GM12878 (cell line): ENCODE measurements around the gene ANKDD1B. TPM values are rescaled to one million over a fixed set of nuclear protein-coding genes. Genes with fewer than 3 reads are reported as not detected.

Source experiments
- ATAC-seq: fragments of 200-7000 bp; cut with Tn5 transposase; 3 replicates; pipeline ENCODE4 v1.9.1; 2020; ENCODE audit warnings: mild to moderate bottlenecking, moderate library complexity
- BruUV-seq: library from RNA; stranded (reverse); fragments of 400-500 nt; replicated peaks from 2 replicates; lab custom pipeline; 2021; lab: Mats Ljungman, UMichigan
- CTCF ChIA-PET: fragments of 300-600 bp; sonication (Branson Sonifier 250); formaldehyde crosslinking; extraction: SDS; loops from one replicate; lab custom pipeline; 2021; ENCODE audit warnings: inconsistent platforms; lab: Yijun Ruan, JAX
- POLR2A ChIA-PET: fragments of 350-600 bp; formaldehyde crosslinking; extraction: SDS; loops from one replicate; lab custom pipeline; 2021; ENCODE audit warnings: inconsistent platforms; lab: Charles Lee
- RAD21 ChIA-PET: fragments of 300-600 bp; sonication (Branson Sonifier 250); formaldehyde crosslinking; loops from one replicate; lab custom pipeline; 2023; ENCODE audit warnings: antibody characterized with exemption; ENCODE audit not compliant: unreplicated experiment; lab: Charles Lee
- SMC1A ChIA-PET: fragments of 300-600 bp; sonication (Branson Sonifier 250); formaldehyde crosslinking; loops from one replicate; lab custom pipeline; 2023; ENCODE audit not compliant: unreplicated experiment, uncharacterized antibody; lab: Charles Lee
- DNase-seq: peaks from one replicate; pipeline ENCODE4 v3.0.0-alpha.2; 2011; ENCODE audit warnings: low read depth, low spot score
- FAIRE-seq: peaks from 3 replicates; lab custom pipeline; 2011; peaks lifted over from hg19 to GRCh38; lab: Jason Lieb, UNC
- H2AFZ ChIP-seq: 2 replicates; pipeline ENCODE4 v1.6.0; 2011; ENCODE audit warnings: low read depth, low read length, control low read depth; ENCODE audit not compliant: control insufficient read depth
- H3K27ac ChIP-seq: 2 replicates; pipeline ENCODE4 v1.5.1; 2011; ENCODE audit warnings: control low read depth; ENCODE audit not compliant: control insufficient read depth, insufficient read depth
- H3K27me3 ChIP-seq, 2 experiments: replicated peaks in 1 of 2; 2 replicates each; pipeline versions ENCODE4 v1.6.0 to v1.6.1; 2011; ENCODE audit warnings: low read length in 1 of 2; ENCODE audit not compliant: control insufficient read depth in 2 of 2, insufficient read depth in 2 of 2
- H3K36me3 ChIP-seq, 2 experiments: 2 replicates each; pipeline ENCODE4 v1.5.1; 2011; ENCODE audit warnings: low read length in 1 of 2; ENCODE audit not compliant: control insufficient read depth in 2 of 2, insufficient read depth in 2 of 2
- H3K4me1 ChIP-seq: 2 replicates; pipeline ENCODE4 v1.6.1; 2011; ENCODE audit warnings: mild to moderate bottlenecking, low read length, moderate library complexity, mixed read lengths; ENCODE audit not compliant: control insufficient read depth, insufficient read depth
- H3K4me2 ChIP-seq: 2 replicates; pipeline ENCODE4 v1.6.0; 2011; ENCODE audit warnings: control low read depth; ENCODE audit not compliant: control insufficient read depth, insufficient read depth
- H3K4me3 ChIP-seq: fragments of 200-600 bp; sonication (generic); 2 replicates; pipeline ENCODE4 v1.5.1; 2016
- H3K79me2 ChIP-seq: 2 replicates; pipeline ENCODE4 v1.6.0; 2011; ENCODE audit warnings: low read length; ENCODE audit not compliant: control insufficient read depth, insufficient read depth
- H3K9ac ChIP-seq: 2 replicates; pipeline ENCODE4 v1.8.0; 2011; ENCODE audit warnings: low read length, control low read depth, mixed read lengths; ENCODE audit not compliant: control insufficient read depth, insufficient read depth
- H3K9me3 ChIP-seq: replicated peaks from 3 replicates; pipeline ENCODE4 v1.5.1; 2011; ENCODE audit warnings: mild to moderate bottlenecking, low read length; ENCODE audit not compliant: control insufficient read depth, insufficient read depth
- H4K20me1 ChIP-seq: 2 replicates; pipeline ENCODE4 v1.6.0; 2011; ENCODE audit not compliant: control insufficient read depth, insufficient read depth
- ASH2L ChIP-seq: fragments of 300-600, 200-600 bp; sonication (generic); IDR thresholded peaks from 2 replicates; pipeline ENCODE4 v1.6.1; 2017; ENCODE audit warnings: low read depth, mild to moderate bottlenecking, borderline replicate concordance
- BCL11A ChIP-seq: IDR thresholded peaks from 2 replicates; pipeline ENCODE4 v1.6.1; 2011; ENCODE audit warnings: low read depth, low read length
- BRCA1 ChIP-seq: IDR thresholded peaks from 2 replicates; pipeline ENCODE4 v1.6.1; 2011; ENCODE audit warnings: low read depth, low read length, improper control_type of control experiment
- CREM ChIP-seq: IDR thresholded peaks from 2 replicates; pipeline ENCODE4 v1.6.1; 2014; ENCODE audit warnings: antibody characterized with exemption, low read depth
- EZH2 ChIP-seq: IDR thresholded peaks from 2 replicates; pipeline ENCODE4 v1.6.1; 2012; ENCODE audit warnings: low read depth, mild to moderate bottlenecking, control low read depth, inconsistent platforms, low read length, borderline replicate concordance; ENCODE audit not compliant: control insufficient read depth
- NFXL1 ChIP-seq: fragments of 450-650 bp; IDR thresholded peaks from 2 replicates; pipeline ENCODE4 v1.6.1; 2017; ENCODE audit warnings: antibody characterized with exemption, mild to moderate bottlenecking, borderline replicate concordance
- NR2C2 ChIP-seq: IDR thresholded peaks from 2 replicates; pipeline ENCODE4 v1.6.1; 2011; ENCODE audit warnings: borderline replicate concordance, low read depth; ENCODE audit not compliant: control insufficient read depth, insufficient read length
- NR2F1 ChIP-seq: fragments of 450-650 bp; conservative IDR thresholded peaks from 2 replicates; pipeline ENCODE4 v1.6.1; 2017; ENCODE audit warnings: mild to moderate bottlenecking
- RBBP5 ChIP-seq: fragments of 200-600 bp; sonication (generic); conservative IDR thresholded peaks from 2 replicates; pipeline ENCODE4 v1.6.1; 2016
- RCOR1 ChIP-seq: conservative IDR thresholded peaks from 2 replicates; pipeline ENCODE4 v1.6.1; 2012; ENCODE audit warnings: low read depth, low read length, improper control_type of control experiment
- RFX5 ChIP-seq: IDR thresholded peaks from 2 replicates; pipeline ENCODE4 v1.6.1; 2011; ENCODE audit warnings: low read depth, low read length, improper control_type of control experiment
- ZZZ3 ChIP-seq: IDR thresholded peaks from 2 replicates; pipeline ENCODE4 v1.6.1; 2011; ENCODE audit warnings: low read depth; ENCODE audit not compliant: control insufficient read depth, insufficient read length
- WGBS: methylation state at CpG from one replicate; pipeline ENCODE4 v1.1.6; 2016; ENCODE audit warnings: low lambda C conversion rate; ENCODE audit not compliant: insufficient replicate concordance, insufficient coverage; ENCODE audit errors: missing lambda C conversion rate; 5-methylcytosine and 5-hydroxymethylcytosine counted together
- in situ Hi-C: fragments of 300-500 bp; cut with MboI; formaldehyde crosslinking; loops from 9 replicates; pipeline ENCODE4 v1.14.3; 2018; ENCODE audit warnings: mixed read lengths
- intact Hi-C: fragments of 100-400 bp; cut with micrococcal nuclease; formaldehyde crosslinking; loops from one replicate; pipeline ENCODE4 v1.14.2; 2022; ENCODE audit not compliant: unreplicated experiment
- polyA plus RNA-seq, 11 experiments: library from polyadenylated mRNA; depleted of rRNA in 4 of 11; unstranded in 6 of 11; stranded (reverse) in 5 of 11; fragments of >200 nt; fragmentation: Nextera tagmentation in 4 of 11; fragmentation: Illumina TruSeq in 1 of 11; extraction: Ambion mirVana in 4 of 11; extraction: Trizol in 1 of 11; gene quantifications; 1 replicate in 1 of 11; 2 replicates in 10 of 11; pipeline versions ENCODE4 v1.2.1 to v1.2.3, GENCODE V29; 2011 to 2016; ENCODE audit warnings: inconsistent platforms in 2 of 11, missing spikeins in 2 of 11, low read depth in 1 of 11
- total RNA-seq, 4 experiments: library from RNA; depleted of rRNA in 3 of 4; stranded (reverse); fragments of >200 nt in 3 of 4; fragmentation: Illumina TruSeq in 1 of 4; extraction: Trizol in 1 of 4; gene quantifications; 2 replicates each; pipeline versions ENCODE4 v1.2.1 to v1.2.3, GENCODE V29; 2013 to 2021
- TF ChIP-seq, protein P1 (sequence below): fragments of 450-650 bp; IDR thresholded peaks from 2 replicates; pipeline ENCODE4 v1.6.1; 2014; ENCODE audit warnings: mild to moderate bottlenecking
- TF ChIP-seq, protein P2 (sequence below): IDR thresholded peaks from 2 replicates; pipeline ENCODE4 v1.6.1; 2011; ENCODE audit warnings: low read depth, low read length, improper control_type of control experiment, borderline replicate concordance
- TF ChIP-seq, protein P3 (sequence below): fragments of 450-650 bp; IDR thresholded peaks from 2 replicates; pipeline ENCODE4 v1.6.1; 2017; ENCODE audit warnings: mild to moderate bottlenecking

The ANKDD1B gene
- total and polyA plus RNA-seq, 10 of the 15 experiments (the other 5 are each of a cell fraction or from before 2014, with no cell fraction given) = 0.34 to 2.4 (median 0.80) TPM

DNA sequence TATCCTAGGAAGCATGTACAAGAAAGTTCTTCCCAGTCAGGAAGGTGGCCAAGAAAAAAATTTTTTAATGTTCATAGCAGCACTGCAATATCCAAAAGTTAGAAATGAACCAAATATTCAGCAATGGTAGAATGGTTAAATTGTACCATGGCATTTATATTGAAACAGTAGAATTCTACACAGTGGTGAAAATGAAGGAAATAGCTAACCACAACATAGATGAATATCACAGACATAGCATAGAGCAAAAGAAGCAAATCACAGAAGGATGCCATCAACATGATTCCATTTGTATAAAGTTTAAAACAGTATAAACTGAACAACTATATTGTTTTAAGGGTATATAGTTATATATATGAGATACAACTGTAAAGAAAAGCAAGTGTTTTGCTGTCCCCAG, 10.7 kb upstream of the ANKDD1B start:
- Histone ChIP-seq H2AFZ (no peak overlapping the region), H4K20me1 (no peaks in the 10 kb centered on the region), H3K9ac (no peak overlapping the region), H3K79me2 (no peaks in the 10 kb centered on the region), H3K4me3 (no peak overlapping the region), H3K27ac (no peak overlapping the region), H3K4me1 (no peaks in the 10 kb centered on the region), H3K4me2 (no peak overlapping the region), H3K36me3 (peaks cover 0 to 16% of the 10 kb centered on the region in 2 experiments; a peak in 2 of 4 replicates), H3K27me3 (no peaks in the 10 kb centered on the region), H3K9me3 (no peaks in the 10 kb centered on the region)
- DNase-seq (no peak), FAIRE-seq (no peak), ATAC-seq (no peak)
- intact Hi-C loops = no loop called here
- BruUV-seq = no TSS peak
- RAD21 ChIA-PET = interaction anchor here (0.6 kb wide), 1 partner anchor 144 kb away, joined by 3 read pairs; no protein-coding TSS in a partner anchor
- POLR2A ChIA-PET = no interaction called here
- SMC1A ChIA-PET = interaction anchor here (1.7 kb wide), 1 partner anchor 26 kb away, joined by 4 read pairs; no protein-coding TSS in a partner anchor
- TF ChIP-seq RCOR1 = no peak
- TF ChIP-seq, protein P1, sequence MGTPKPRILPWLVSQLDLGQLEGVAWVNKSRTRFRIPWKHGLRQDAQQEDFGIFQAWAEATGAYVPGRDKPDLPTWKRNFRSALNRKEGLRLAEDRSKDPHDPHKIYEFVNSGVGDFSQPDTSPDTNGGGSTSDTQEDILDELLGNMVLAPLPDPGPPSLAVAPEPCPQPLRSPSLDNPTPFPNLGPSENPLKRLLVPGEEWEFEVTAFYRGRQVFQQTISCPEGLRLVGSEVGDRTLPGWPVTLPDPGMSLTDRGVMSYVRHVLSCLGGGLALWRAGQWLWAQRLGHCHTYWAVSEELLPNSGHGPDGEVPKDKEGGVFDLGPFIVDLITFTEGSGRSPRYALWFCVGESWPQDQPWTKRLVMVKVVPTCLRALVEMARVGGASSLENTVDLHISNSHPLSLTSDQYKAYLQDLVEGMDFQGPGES = no peak
- TF ChIP-seq RFX5 = no peak
- TF ChIP-seq BRCA1 = no peak
- no peak for TF ChIP-seq ASH2L
- CTCF ChIA-PET = interaction anchor here (1.5 kb wide), 1 partner anchor 80 kb away, joined by 3 read pairs; no protein-coding TSS in a partner anchor
- in situ Hi-C loops = no loop called here

DNA sequence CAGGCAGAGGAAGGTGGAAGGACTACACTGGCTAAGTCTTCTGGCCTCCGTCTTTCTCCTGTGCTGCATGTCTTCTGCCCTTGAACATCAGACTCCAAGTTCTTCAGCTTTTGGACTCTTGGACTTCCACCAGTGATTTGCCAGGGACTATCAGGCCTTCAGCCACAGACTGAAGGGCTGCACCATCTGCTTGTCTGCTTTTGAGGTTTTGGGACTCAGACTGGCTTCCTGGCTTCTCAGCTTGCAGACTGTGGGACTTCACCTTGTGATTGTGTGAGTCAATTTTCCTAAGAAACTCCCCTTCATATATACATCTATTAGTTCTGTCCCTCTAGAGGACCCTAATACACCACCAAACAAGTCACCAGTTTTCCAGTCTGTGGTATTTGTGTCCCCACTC, 9.7 kb upstream of the ANKDD1B start:
- Histone ChIP-seq H3K9me3 (no peaks in the 10 kb centered on the region), H4K20me1 (no peaks in the 10 kb centered on the region), H3K9ac (no peak overlapping the region), H3K79me2 (no peaks in the 10 kb centered on the region), H3K4me3 (no peak overlapping the region), H3K4me1 (no peaks in the 10 kb centered on the region), H3K4me2 (no peak overlapping the region), H3K36me3 (peaks cover 0 to 13% of the 10 kb centered on the region in 2 experiments; a peak in 2 of 4 replicates), H3K27ac (no peak overlapping the region), H3K27me3 (no peaks in the 10 kb centered on the region), H2AFZ (no peak overlapping the region)
- in situ Hi-C loops (no loop called here), intact Hi-C loops (no loop called here)
- ATAC-seq (no peak), DNase-seq (no peak), FAIRE-seq (no peak)
- ChIA-PET CTCF (interaction anchor here (1.5 kb wide), 2 partner anchors 9 to 79 kb away, joined by 3 read pairs; no protein-coding TSS in a partner anchor), RAD21 (no interaction called here), POLR2A (interaction anchor here (0.5 kb wide), 1 partner anchor 205 kb away, joined by 4 read pairs; no protein-coding TSS in a partner anchor), SMC1A (no interaction called here)
- BruUV-seq = no TSS peak
- WGBS = 92% methylated on average over 1 of the region's 1 CpG
- TF ChIP-seq ZZZ3 (no peak), BCL11A (no peak), NR2F1 (no peak), RBBP5 (no peak), NR2C2 (no peak), EZH2 (no peak), NFXL1 (no peak), CREM (no peak)
- TF ChIP-seq, protein P2, sequence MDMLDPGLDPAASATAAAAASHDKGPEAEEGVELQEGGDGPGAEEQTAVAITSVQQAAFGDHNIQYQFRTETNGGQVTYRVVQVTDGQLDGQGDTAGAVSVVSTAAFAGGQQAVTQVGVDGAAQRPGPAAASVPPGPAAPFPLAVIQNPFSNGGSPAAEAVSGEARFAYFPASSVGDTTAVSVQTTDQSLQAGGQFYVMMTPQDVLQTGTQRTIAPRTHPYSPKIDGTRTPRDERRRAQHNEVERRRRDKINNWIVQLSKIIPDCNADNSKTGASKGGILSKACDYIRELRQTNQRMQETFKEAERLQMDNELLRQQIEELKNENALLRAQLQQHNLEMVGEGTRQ = no peak
- TF ChIP-seq, protein P3, sequence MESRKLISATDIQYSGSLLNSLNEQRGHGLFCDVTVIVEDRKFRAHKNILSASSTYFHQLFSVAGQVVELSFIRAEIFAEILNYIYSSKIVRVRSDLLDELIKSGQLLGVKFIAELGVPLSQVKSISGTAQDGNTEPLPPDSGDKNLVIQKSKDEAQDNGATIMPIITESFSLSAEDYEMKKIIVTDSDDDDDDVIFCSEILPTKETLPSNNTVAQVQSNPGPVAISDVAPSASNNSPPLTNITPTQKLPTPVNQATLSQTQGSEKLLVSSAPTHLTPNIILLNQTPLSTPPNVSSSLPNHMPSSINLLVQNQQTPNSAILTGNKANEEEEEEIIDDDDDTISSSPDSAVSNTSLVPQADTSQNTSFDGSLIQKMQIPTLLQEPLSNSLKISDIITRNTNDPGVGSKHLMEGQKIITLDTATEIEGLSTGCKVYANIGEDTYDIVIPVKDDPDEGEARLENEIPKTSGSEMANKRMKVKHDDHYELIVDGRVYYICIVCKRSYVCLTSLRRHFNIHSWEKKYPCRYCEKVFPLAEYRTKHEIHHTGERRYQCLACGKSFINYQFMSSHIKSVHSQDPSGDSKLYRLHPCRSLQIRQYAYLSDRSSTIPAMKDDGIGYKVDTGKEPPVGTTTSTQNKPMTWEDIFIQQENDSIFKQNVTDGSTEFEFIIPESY = no peak
